Measurements from ENCODE around the gene THSD4.
"Not testable (repeated sequence)": the region's sequence is repeated elsewhere in the genome, so short reads cannot be mapped to it uniquely, and the experiment has no call there.

THSD4 gene

DNA sequence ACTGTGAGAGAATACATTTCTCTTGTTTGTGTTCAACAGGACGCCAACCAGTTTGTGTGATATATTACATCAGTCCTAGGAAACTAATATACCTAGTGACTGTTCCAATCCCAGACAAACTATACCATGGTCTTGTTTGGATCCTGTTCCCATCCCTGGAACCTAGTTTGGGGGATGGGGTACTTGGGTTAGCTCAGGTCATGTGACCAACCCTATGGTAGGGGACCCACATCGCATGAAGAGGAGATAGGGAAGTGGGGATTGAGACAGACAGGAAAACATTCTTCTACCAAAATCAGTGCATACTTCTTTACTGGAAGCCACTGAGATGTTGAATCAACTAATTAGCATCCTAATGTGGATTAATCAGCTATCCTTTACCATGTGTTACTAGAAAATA lies 146.1 kb downstream of the THSD4 start:
- DNase-seq (ENCODE audit: low read depth), result no peak

DNA sequence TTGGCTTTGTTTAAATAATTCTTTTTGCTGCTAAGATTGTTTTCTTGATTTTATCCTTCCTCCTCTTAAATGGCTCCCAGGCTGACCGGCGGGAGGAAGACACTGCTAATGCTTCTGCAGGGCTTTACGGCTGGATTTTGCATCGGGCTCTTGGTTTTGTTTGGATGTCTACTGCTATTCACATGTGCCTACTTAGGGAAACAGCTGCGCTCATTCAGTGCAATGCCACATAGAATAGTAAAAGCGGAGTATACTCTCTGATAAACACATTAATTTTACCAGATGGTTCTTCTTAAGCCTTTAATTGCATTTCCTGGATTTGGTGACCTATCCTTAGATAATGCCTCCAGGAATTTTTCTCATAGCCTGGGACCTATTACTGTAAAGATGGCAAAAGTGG lies 146.6 kb downstream of the THSD4 start:
- DNase-seq (ENCODE audit: low read depth), result no peak

DNA sequence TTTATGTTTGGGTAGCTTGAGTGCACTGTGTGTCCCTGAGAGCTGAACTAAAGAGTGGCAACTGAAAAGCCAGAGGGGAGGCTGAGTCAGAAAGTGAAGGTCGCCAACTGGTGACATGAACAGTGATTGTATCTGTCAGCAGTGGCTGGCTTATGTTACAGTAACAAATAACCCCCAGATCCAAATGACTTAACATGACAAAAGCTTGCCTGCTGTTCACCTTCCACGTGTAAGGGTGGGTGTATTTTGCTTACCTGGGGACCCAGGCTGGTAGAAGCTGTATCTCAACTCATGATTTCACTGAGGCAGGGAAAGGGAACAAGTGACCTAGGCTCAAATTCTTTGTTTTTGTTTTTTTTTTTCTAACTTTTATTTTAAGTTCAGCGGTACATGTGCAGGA lies 147.3 kb downstream of the THSD4 start:
- no peak for DNase-seq (ENCODE audit: low read depth)

GRCh38 chr15:71265606-71266005 lies 150.3 kb downstream of the THSD4 start:
- not testable (repeated sequence) for DNase-seq (ENCODE audit: low read depth)

- no peak for DNase-seq (ENCODE audit: low read depth)
Observed at GRCh38 chr15:71271327-71271726, 156.1 kb downstream of the THSD4 start.

DNA sequence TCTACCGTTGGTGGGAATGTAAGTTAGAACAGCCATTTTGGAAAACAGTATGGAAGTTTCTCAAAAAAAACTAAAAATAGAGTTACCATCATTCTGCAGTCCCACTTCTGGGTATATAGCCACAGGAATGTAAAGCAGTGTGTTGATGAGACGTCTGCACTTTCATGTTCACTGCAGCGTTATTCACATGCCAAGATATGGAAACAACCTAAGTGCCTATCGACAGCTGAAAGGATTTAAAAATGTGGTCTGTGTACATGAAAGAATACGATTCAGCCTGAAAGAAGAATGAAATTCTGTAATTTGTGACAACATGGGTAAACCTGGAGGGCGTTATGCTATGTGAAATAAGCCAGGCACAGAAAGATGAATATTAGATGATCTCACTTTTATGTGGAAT lies 157.7 kb downstream of the THSD4 start:
- no peak for DNase-seq (ENCODE audit: low read depth)

- DNase-seq (ENCODE audit: low read depth), result no peak
Observed at GRCh38 chr15:71273731-71274447, 158.6 kb downstream of the THSD4 start.

- DNase-seq (ENCODE audit: low read depth), result no peak
Observed at GRCh38 chr15:71274448-71274798, 159.2 kb downstream of the THSD4 start.

- peak; percentile 18 for DNase-seq (ENCODE audit: low read depth)
Observed at GRCh38 chr15:71275098-71275497, 159.8 kb downstream of the THSD4 start.

GRCh38 chr15:71275566-71276335 lies 160.5 kb downstream of the THSD4 start:
- no peak for DNase-seq (ENCODE audit: low read depth)

DNA sequence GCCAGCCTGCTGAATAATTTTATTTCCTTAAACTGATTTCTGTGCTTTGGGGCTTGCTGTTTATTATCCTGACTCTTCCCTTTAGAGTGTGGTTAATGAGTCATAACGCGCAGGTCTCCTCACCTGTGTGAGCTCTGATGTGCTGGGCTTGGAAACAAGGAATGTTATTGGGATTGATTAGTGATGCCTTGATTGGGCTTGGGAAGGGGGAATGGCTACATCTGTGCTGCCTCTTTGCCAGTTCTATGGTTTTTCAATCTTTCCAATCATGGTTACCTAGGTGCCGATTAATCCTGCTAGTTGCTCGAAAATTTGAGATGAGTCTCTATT lies 161.0 kb downstream of the THSD4 start:
- no peak for DNase-seq (ENCODE audit: low read depth)

DNA sequence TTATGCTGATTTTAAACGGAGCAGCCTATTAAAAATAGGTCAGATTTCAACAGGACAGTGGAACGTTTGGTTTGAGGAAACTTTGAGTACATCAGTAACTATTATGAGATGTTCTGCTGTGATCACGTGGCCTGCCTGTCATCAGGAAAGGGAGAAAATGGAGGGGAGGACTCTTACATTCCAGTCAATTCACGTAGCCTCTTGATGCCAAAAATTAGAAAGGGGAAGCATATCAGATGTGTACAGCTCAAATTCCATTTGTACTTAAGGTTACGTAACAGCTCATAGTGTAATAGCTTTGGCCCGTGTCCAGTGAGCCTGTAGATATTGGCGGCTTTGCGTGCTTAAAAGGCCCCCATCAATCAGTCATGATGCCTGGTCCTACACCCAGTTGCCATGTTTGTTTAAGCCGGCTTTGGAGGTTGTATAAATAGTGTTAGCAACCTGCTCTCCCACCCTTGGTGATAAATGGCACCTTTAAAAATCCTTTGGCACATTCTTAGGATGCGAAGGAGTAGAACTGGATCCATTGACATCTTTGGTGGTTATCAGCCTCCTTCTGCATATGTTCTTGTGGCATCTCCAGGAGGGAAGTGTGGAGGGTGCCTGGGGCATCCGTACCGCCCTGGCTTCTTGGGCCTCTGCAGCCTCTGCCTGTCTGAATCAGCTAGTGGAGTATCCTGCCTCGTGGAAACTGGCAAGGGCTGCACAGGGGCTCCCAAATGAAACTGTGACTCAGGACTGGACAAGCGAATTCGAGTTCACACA lies 163.9 kb downstream of the THSD4 start:
- DNase-seq (ENCODE audit: low read depth), result peak; percentile 76

GRCh38 chr15:71279757-71280141 lies 164.5 kb downstream of the THSD4 start:
- no peak for DNase-seq (ENCODE audit: low read depth)

GRCh38 chr15:71280206-71280605 lies 164.9 kb downstream of the THSD4 start:
- DNase-seq (ENCODE audit: low read depth), result no peak

- DNase-seq (ENCODE audit: low read depth), result no peak
Observed at GRCh38 chr15:71281256-71281655, 166.0 kb downstream of the THSD4 start.

DNA sequence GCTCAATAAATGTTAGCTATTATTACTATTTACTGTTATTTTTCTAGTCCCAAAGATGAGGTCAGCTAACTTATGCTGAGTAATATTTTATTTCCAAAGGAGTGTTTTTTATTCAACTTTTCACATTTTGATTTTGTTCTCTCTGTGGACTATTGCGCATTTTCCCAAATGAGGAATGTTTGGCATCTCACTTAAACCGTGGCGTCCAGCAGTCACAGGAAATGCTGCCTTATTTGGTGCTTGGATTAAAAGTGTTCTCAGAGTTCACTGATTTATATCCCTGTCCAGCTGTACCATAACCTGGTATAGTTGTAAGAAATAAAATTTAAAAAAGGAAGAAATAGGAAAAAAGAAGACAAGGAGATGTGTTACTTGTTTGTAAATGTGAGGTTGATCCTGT lies 166.8 kb downstream of the THSD4 start:
- peak; percentile 74 for DNase-seq (ENCODE audit: low read depth)

DNA sequence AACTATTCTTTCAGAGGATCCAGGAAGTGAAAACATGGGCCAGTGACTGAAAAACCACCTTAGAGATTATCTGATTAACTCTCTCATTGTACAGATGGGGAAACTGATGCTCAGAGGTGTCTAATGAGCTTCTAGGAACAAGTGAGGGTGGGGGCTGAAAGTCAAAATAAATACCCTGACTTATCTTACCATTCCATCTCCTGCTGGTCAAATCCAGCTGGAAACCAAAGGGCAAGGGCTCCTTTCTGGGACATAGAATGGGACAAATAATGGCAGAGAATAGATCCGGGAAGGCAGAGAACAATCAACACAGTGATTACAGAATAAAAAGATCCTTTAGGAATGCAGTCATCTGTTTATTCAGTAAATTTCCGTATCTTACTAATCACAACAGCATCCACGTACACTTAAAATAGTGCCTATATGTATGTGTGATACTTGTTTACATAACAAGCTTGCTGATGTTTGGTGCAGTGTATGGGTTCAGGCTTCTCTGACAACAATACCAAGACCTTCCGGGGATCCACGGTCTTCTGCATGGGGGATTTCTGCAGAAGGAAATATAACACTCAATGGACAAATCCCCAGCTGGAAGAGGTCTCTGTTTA lies 173.2 kb downstream of the THSD4 start:
- DNase-seq (ENCODE audit: low read depth), result no peak

- no peak for DNase-seq (ENCODE audit: low read depth)
Observed at GRCh38 chr15:71290002-71290401, 174.7 kb downstream of the THSD4 start.

- no peak for DNase-seq (ENCODE audit: low read depth)
Observed at GRCh38 chr15:71290881-71291635, 175.8 kb downstream of the THSD4 start.

- no peak for DNase-seq (ENCODE audit: low read depth)
Observed at GRCh38 chr15:71291723-71292122, 176.5 kb downstream of the THSD4 start.

GRCh38 chr15:71293723-71294122 lies 178.5 kb downstream of the THSD4 start:
- DNase-seq (ENCODE audit: low read depth), result no peak

Measured in stromal cell of bone marrow (primary cell).